Activated naive CD8-positive, alpha-beta T cell treated with anti-CD3 and anti-CD28 coated beads, Interleukin-2, amount 50 U/mL, for 24 hours (primary cell): Measurements from ENCODE around the gene TSPAN18.

ENCODE experiments used
- ATAC-seq: fragments of 150-1000 bp; cut with Tn5 transposase; one replicate; pipeline ENCODE4 v1.10.0; 2021
- DNase-seq: peaks from one replicate; pipeline ENCODE4 v3.0.0; 2021
- H3K27ac Mint-ChIP-seq: one replicate; pipeline ENCODE4 v1.8.0; 2021; ENCODE audit warnings: mild to moderate bottlenecking, mixed read lengths
- H3K27me3 Mint-ChIP-seq: one replicate; pipeline ENCODE4 v1.8.0; 2021; ENCODE audit warnings: mixed read lengths
- H3K36me3 Mint-ChIP-seq: one replicate; pipeline ENCODE4 v1.8.0; 2021; ENCODE audit warnings: low read depth, mixed read lengths
- H3K4me1 Mint-ChIP-seq: one replicate; pipeline ENCODE4 v1.8.0; 2021; ENCODE audit warnings: mixed read lengths
- H3K4me3 Mint-ChIP-seq: one replicate; pipeline ENCODE4 v1.8.0; 2021; ENCODE audit warnings: mild to moderate bottlenecking, moderate library complexity, mixed read lengths
- H3K9me3 Mint-ChIP-seq: one replicate; pipeline ENCODE4 v1.8.0; 2021; ENCODE audit warnings: mixed read lengths

Gene TSPAN18

GRCh38 chr11:44814881-44815592, 88.3 kb downstream of the TSPAN18 start:
- no peaks in the 10 kb centered on the region for H3K36me3 Mint-ChIP-seq
- H3K4me3 Mint-ChIP-seq = no peak overlapping the region
- no peak for ATAC-seq
- no peaks in the 10 kb centered on the region for H3K27me3 Mint-ChIP-seq
- no peaks in the 10 kb centered on the region for H3K9me3 Mint-ChIP-seq
- DNase-seq = no peak
- H3K27ac Mint-ChIP-seq = no peak overlapping the region
- no peaks in the 10 kb centered on the region for H3K4me1 Mint-ChIP-seq

- ATAC-seq (no peak), DNase-seq (no peak)
- H3K36me3 Mint-ChIP-seq = no peaks in the 10 kb centered on the region
- H3K4me3 Mint-ChIP-seq = no peak overlapping the region
- H3K27ac Mint-ChIP-seq = no peak overlapping the region
- no peaks in the 10 kb centered on the region for H3K27me3 Mint-ChIP-seq
- H3K9me3 Mint-ChIP-seq = no peaks in the 10 kb centered on the region
- no peaks in the 10 kb centered on the region for H3K4me1 Mint-ChIP-seq
These were observed 89.2 kb downstream of the TSPAN18 start for GRCh38 chr11:44815917-44816456.

GRCh38 chr11:44816761-44817160, 90.0 kb downstream of the TSPAN18 start:
- Mint-ChIP-seq H3K27me3 (no peaks in the 10 kb centered on the region), H3K9me3 (no peaks in the 10 kb centered on the region), H3K36me3 (no peaks in the 10 kb centered on the region), H3K4me1 (no peaks in the 10 kb centered on the region), H3K27ac (no peak overlapping the region), H3K4me3 (no peak overlapping the region)
- DNase-seq (no peak), ATAC-seq (no peak)

GRCh38 chr11:44817207-44817949, 90.6 kb downstream of the TSPAN18 start:
- Mint-ChIP-seq H3K27me3 (no peaks in the 10 kb centered on the region), H3K36me3 (no peaks in the 10 kb centered on the region), H3K4me3 (no peak overlapping the region), H3K4me1 (no peaks in the 10 kb centered on the region), H3K9me3 (no peaks in the 10 kb centered on the region), H3K27ac (no peak overlapping the region)
- DNase-seq = no peak
- ATAC-seq = no peak

- Mint-ChIP-seq H3K36me3 (no peaks in the 10 kb centered on the region), H3K27ac (no peak overlapping the region), H3K4me1 (no peaks in the 10 kb centered on the region), H3K4me3 (no peak overlapping the region), H3K9me3 (no peaks in the 10 kb centered on the region), H3K27me3 (no peaks in the 10 kb centered on the region)
- no peak for DNase-seq
- no peak for ATAC-seq
These were observed 91.3 kb downstream of the TSPAN18 start for GRCh38 chr11:44818110-44818509.

- no peak overlapping the region for H3K4me3 Mint-ChIP-seq
- no peaks in the 10 kb centered on the region for H3K9me3 Mint-ChIP-seq
- DNase-seq (no peak), ATAC-seq (no peak)
- no peaks in the 10 kb centered on the region for H3K36me3 Mint-ChIP-seq
- no peak overlapping the region for H3K27ac Mint-ChIP-seq
- no peaks in the 10 kb centered on the region for H3K4me1 Mint-ChIP-seq
- H3K27me3 Mint-ChIP-seq = no peaks in the 10 kb centered on the region
These were observed 92.6 kb downstream of the TSPAN18 start for GRCh38 chr11:44819346-44819745.

GRCh38 chr11:44822369-44822768, 95.6 kb downstream of the TSPAN18 start:
- Mint-ChIP-seq H3K27ac (no peak overlapping the region), H3K4me3 (no peak overlapping the region), H3K4me1 (no peaks in the 10 kb centered on the region), H3K9me3 (no peaks in the 10 kb centered on the region), H3K36me3 (no peaks in the 10 kb centered on the region), H3K27me3 (no peaks in the 10 kb centered on the region)
- no peak for DNase-seq
- no peak for ATAC-seq

GRCh38 chr11:44823006-44823405, 96.2 kb downstream of the TSPAN18 start:
- peak; percentile 35 for ATAC-seq
- Mint-ChIP-seq H3K27ac (no peak overlapping the region), H3K36me3 (no peaks in the 10 kb centered on the region), H3K27me3 (no peaks in the 10 kb centered on the region), H3K9me3 (no peaks in the 10 kb centered on the region), H3K4me3 (no peak overlapping the region), H3K4me1 (no peaks in the 10 kb centered on the region)
- DNase-seq = peak; percentile 17

GRCh38 chr11:44823868-44824267, 97.1 kb downstream of the TSPAN18 start:
- no peaks in the 10 kb centered on the region for H3K36me3 Mint-ChIP-seq
- H3K27me3 Mint-ChIP-seq = no peaks in the 10 kb centered on the region
- H3K4me3 Mint-ChIP-seq = no peak overlapping the region
- H3K27ac Mint-ChIP-seq = no peak overlapping the region
- no peaks in the 10 kb centered on the region for H3K4me1 Mint-ChIP-seq
- DNase-seq (no peak), ATAC-seq (no peak)
- no peaks in the 10 kb centered on the region for H3K9me3 Mint-ChIP-seq

GRCh38 chr11:44824300-44824704, 97.5 kb downstream of the TSPAN18 start:
- ATAC-seq (no peak), DNase-seq (no peak)
- H3K27ac Mint-ChIP-seq = no peak overlapping the region
- no peaks in the 10 kb centered on the region for H3K27me3 Mint-ChIP-seq
- H3K4me3 Mint-ChIP-seq = no peak overlapping the region
- H3K36me3 Mint-ChIP-seq = no peaks in the 10 kb centered on the region
- no peaks in the 10 kb centered on the region for H3K9me3 Mint-ChIP-seq
- H3K4me1 Mint-ChIP-seq = no peaks in the 10 kb centered on the region

- H3K27ac Mint-ChIP-seq = no peak overlapping the region
These were observed 98.5 kb downstream of the TSPAN18 start for GRCh38 chr11:44825058-44825785.

GRCh38 chr11:44826922-44827643, 100.3 kb downstream of the TSPAN18 start:
- ATAC-seq = no peak
- Mint-ChIP-seq H3K9me3 (no peaks in the 10 kb centered on the region), H3K4me1 (no peaks in the 10 kb centered on the region), H3K4me3 (no peak overlapping the region), H3K27me3 (peaks cover 2% of the 10 kb centered on the region), H3K27ac (no peak overlapping the region), H3K36me3 (no peaks in the 10 kb centered on the region)
- no peak for DNase-seq

More at GRCh38 chr11:44825058-44825785, 98.5 kb downstream of the TSPAN18 start:
- no peaks in the 10 kb centered on the region for H3K36me3 Mint-ChIP-seq
- no peaks in the 10 kb centered on the region for H3K4me1 Mint-ChIP-seq
- ATAC-seq (no peak), DNase-seq (no peak)
- no peaks in the 10 kb centered on the region for H3K27me3 Mint-ChIP-seq
- H3K4me3 Mint-ChIP-seq = no peak overlapping the region
- no peaks in the 10 kb centered on the region for H3K9me3 Mint-ChIP-seq

- ATAC-seq = no peak
- no peak overlapping the region for H3K27ac Mint-ChIP-seq
- H3K9me3 Mint-ChIP-seq = no peaks in the 10 kb centered on the region
- no peaks in the 10 kb centered on the region for H3K4me1 Mint-ChIP-seq
- no peaks in the 10 kb centered on the region for H3K36me3 Mint-ChIP-seq
- H3K27me3 Mint-ChIP-seq = peaks cover 9% of the 10 kb centered on the region
- DNase-seq = no peak
- H3K4me3 Mint-ChIP-seq = no peak overlapping the region
These were observed 101.5 kb downstream of the TSPAN18 start for GRCh38 chr11:44828296-44828695.

GRCh38 chr11:44829838-44830237, 103.1 kb downstream of the TSPAN18 start:
- no peak for DNase-seq
- Mint-ChIP-seq H3K4me1 (no peaks in the 10 kb centered on the region), H3K9me3 (no peaks in the 10 kb centered on the region), H3K4me3 (no peak overlapping the region), H3K36me3 (no peaks in the 10 kb centered on the region), H3K27me3 (peaks cover 12% of the 10 kb centered on the region), H3K27ac (no peak overlapping the region)
- ATAC-seq = no peak
